ENCODE results near the gene HORMAD2. TPM values are rescaled to one million over a fixed set of nuclear protein-coding genes. Genes with fewer than 3 reads are reported as not detected.

Gene HORMAD2
- total and polyA plus RNA-seq, 9 of the 15 experiments (the other 6 are each of a cell fraction or from before 2014, with no cell fraction given) = not detected

GRCh38 chr22:30190574-30190973 lies 110.3 kb downstream of the HORMAD2 start (continued):
- TF ChIP-seq BCLAF1 (IDR thresholded peaks at IDR 0.05; ENCODE audit: borderline replicate concordance in 1 of 2, control insufficient read depth in 1 of 2, low read depth in 2 of 2, low read length in 1 of 2) (no peak), PBX2 (CRISPR knock-in tag; IDR thresholded peaks at IDR 0.05; ENCODE audit: low read depth) (no peak), PBX2 (tag; conservative IDR thresholded peaks at IDR 0.05; ENCODE audit: low read depth) (no peak), ZNF511 (CRISPR knock-in tag; IDR thresholded peaks at IDR 0.05) (no peak), KLF6 (CRISPR knock-in tag; IDR thresholded peaks at IDR 0.05; ENCODE audit: borderline replicate concordance) (no peak), KDM2B (CRISPR knock-in tag; IDR thresholded peaks at IDR 0.05) (no peak)
